WTC11 (cell line): Measurements from ENCODE around the gene CACNA1A. TPM values are rescaled to one million over a fixed set of nuclear protein-coding genes. Genes with fewer than 3 reads are reported as not detected.

Experiments
- ATAC-seq: fragments of 200-7000 bp; cut with Tn5 transposase; 2 replicates; pipeline ENCODE4 v1.10.0; 2021; ENCODE audit warnings: mild to moderate bottlenecking, moderate library complexity
- CTCF ChIA-PET: fragments of 300-600 bp; sonication (Branson Sonifier 250); formaldehyde crosslinking; loops from one replicate; lab custom pipeline; 2021; ENCODE audit warnings: antibody characterized with exemption; lab: Charles Lee
- POLR2A ChIA-PET: fragments of 350-600 bp; sonication (Branson Sonifier 250); formaldehyde crosslinking; loops from one replicate; lab custom pipeline; 2021; ENCODE audit warnings: antibody characterized with exemption; lab: Charles Lee
- DNase-seq: peaks from one replicate; pipeline ENCODE4 v3.0.0; 2021; ENCODE audit warnings: low spot score
- H3K27ac Mint-ChIP-seq: 2 replicates; pipeline ENCODE4 v1.8.0; 2021; ENCODE audit warnings: mixed read lengths
- H3K27me3 Mint-ChIP-seq: 2 replicates; pipeline ENCODE4 v1.8.0; 2021; ENCODE audit warnings: low read depth, mild to moderate bottlenecking, moderate library complexity, mixed read lengths
- H3K36me3 Mint-ChIP-seq: 2 replicates; pipeline ENCODE4 v1.8.0; 2021; ENCODE audit warnings: mixed read lengths
- H3K4me1 Mint-ChIP-seq: 2 replicates; pipeline ENCODE4 v1.8.0; 2022; ENCODE audit warnings: mixed read lengths
- H3K4me3 Mint-ChIP-seq: 2 replicates; pipeline ENCODE4 v1.8.0; 2021; ENCODE audit warnings: mild to moderate bottlenecking, moderate library complexity, mixed read lengths
- H3K9me3 Mint-ChIP-seq: 2 replicates; pipeline ENCODE4 v1.8.0; 2021; ENCODE audit warnings: mixed read lengths
- CREM ChIP-seq: sonication (generic); formaldehyde crosslinking; IDR thresholded peaks from 2 replicates; pipeline ENCODE4 v1.8.1; 2022; ENCODE audit warnings: mild to moderate bottlenecking, missing genetic modification reagents, moderate library complexity
- ELF4 ChIP-seq: sonication (generic); formaldehyde crosslinking; IDR thresholded peaks from 2 replicates; pipeline ENCODE4 v1.8.1; 2022; ENCODE audit warnings: low read depth, mild to moderate bottlenecking, moderate library complexity, missing genetic modification reagents
- GRHL2 ChIP-seq: fragments of 250-450 bp; sonication (Bioruptor Pico); IDR thresholded peaks from 2 replicates; pipeline ENCODE4 v1.8.0; 2022; ENCODE audit warnings: mild to moderate bottlenecking, moderate library complexity; ENCODE audit not compliant: insufficient replicate concordance, severe bottlenecking
- MXD4 ChIP-seq: fragments of 250-450 bp; sonication (Bioruptor Pico); IDR thresholded peaks from 2 replicates; pipeline ENCODE4 v1.8.0; 2021; ENCODE audit warnings: mild to moderate bottlenecking, moderate library complexity, borderline replicate concordance
- MYBL2 ChIP-seq: sonication (generic); formaldehyde crosslinking; IDR thresholded peaks from 2 replicates; pipeline ENCODE4 v1.8.1; 2023; ENCODE audit warnings: mild to moderate bottlenecking, moderate library complexity, missing genetic modification reagents
- RELA ChIP-seq: sonication (generic); formaldehyde crosslinking; IDR thresholded peaks from 2 replicates; pipeline ENCODE4 v1.8.1; 2022; ENCODE audit warnings: missing genetic modification reagents, mild to moderate bottlenecking, borderline replicate concordance
- SMAD4 ChIP-seq: sonication (generic); formaldehyde crosslinking; IDR thresholded peaks from 2 replicates; pipeline ENCODE4 v1.8.0; 2022; ENCODE audit warnings: mild to moderate bottlenecking, missing genetic modification reagents
- TEAD4 ChIP-seq: sonication (generic); formaldehyde crosslinking; IDR thresholded peaks from 2 replicates; pipeline ENCODE4 v1.8.0; 2022; ENCODE audit warnings: mild to moderate bottlenecking, missing genetic modification reagents
- TP53 ChIP-seq: sonication (generic); formaldehyde crosslinking; IDR thresholded peaks from 2 replicates; pipeline ENCODE4 v1.8.1; 2023; ENCODE audit warnings: mild to moderate bottlenecking, missing genetic modification reagents
- ZNF416 ChIP-seq: fragments of 250-450 bp; sonication (Bioruptor Pico); IDR thresholded peaks from 2 replicates; pipeline ENCODE4 v1.9.0; 2021; ENCODE audit warnings: mild to moderate bottlenecking, inconsistent platforms
- total RNA-seq: library from RNA; stranded (reverse); gene quantifications from 3 replicates; pipeline ENCODE4 v1.2.3, GENCODE V29; 2021
- TF ChIP-seq, protein P1 (sequence below): sonication (generic); formaldehyde crosslinking; IDR thresholded peaks from 2 replicates; pipeline ENCODE4 v1.8.0; 2022; ENCODE audit warnings: mild to moderate bottlenecking, missing genetic modification reagents
- TF ChIP-seq, protein P2 (sequence below): sonication (generic); formaldehyde crosslinking; IDR thresholded peaks from 2 replicates; pipeline ENCODE4 v1.8.0; 2022; ENCODE audit warnings: mild to moderate bottlenecking, missing genetic modification reagents
- TF ChIP-seq, protein P3 (sequence below): sonication (generic); formaldehyde crosslinking; conservative IDR thresholded peaks from 2 replicates; pipeline ENCODE4 v1.8.1; 2023; ENCODE audit warnings: mild to moderate bottlenecking, low read depth, missing genetic modification reagents, moderate library complexity
- TF ChIP-seq, protein P4 (sequence below): sonication (generic); formaldehyde crosslinking; IDR thresholded peaks from 2 replicates; pipeline ENCODE4 v1.8.1; 2023; ENCODE audit warnings: mild to moderate bottlenecking, missing genetic modification reagents, borderline replicate concordance
- TF ChIP-seq, protein P5 (sequence below): sonication (generic); formaldehyde crosslinking; IDR thresholded peaks from 2 replicates; pipeline ENCODE4 v1.8.1; 2023; ENCODE audit warnings: mild to moderate bottlenecking, missing genetic modification reagents
- TF ChIP-seq, protein P6 (sequence below): sonication (generic); formaldehyde crosslinking; IDR thresholded peaks from 2 replicates; pipeline ENCODE4 v1.8.1; 2023; ENCODE audit warnings: mild to moderate bottlenecking, missing genetic modification reagents, moderate library complexity
- TF ChIP-seq, protein P7 (sequence below): fragments of 250-450 bp; sonication (Bioruptor Pico); IDR thresholded peaks from 2 replicates; pipeline ENCODE4 v1.9.0; 2021; ENCODE audit warnings: mild to moderate bottlenecking
- TF ChIP-seq, protein P8 (sequence below): sonication (generic); formaldehyde crosslinking; IDR thresholded peaks from 2 replicates; pipeline ENCODE4 v1.8.1; 2023; ENCODE audit warnings: mild to moderate bottlenecking, moderate library complexity, missing genetic modification reagents
- TF ChIP-seq, protein P9 (sequence below): sonication (generic); formaldehyde crosslinking; IDR thresholded peaks from 2 replicates; pipeline ENCODE4 v1.8.1; 2022; ENCODE audit warnings: low read depth, missing genetic modification reagents, borderline replicate concordance

The CACNA1A gene
- total RNA-seq, 1 experiment from 2014 or later, result 28.9 TPM

DNA sequence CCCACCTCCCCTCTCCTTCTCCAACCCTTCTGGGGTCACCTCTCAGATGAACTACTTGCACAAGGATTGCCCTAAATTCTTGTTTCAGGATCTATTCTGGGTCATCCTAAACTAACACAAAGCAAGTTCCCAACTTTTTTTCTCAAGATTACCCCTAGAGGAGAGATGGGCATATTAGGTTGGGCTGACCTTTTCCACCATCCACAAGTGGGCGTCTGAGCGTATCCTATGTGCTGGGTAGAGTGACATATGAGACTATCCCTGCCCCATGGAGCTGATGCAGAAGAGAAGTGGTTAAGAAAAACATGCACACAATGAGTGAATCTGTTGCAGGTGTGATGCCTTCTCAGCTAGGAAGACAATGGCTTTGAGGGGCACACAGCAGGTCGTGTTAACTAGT, 132.7 kb downstream of the CACNA1A start (continued):
- no peak for TF ChIP-seq ZNF416 (CRISPR knock-in tag)
- TF ChIP-seq, all 79 proteins: peak for 0

DNA sequence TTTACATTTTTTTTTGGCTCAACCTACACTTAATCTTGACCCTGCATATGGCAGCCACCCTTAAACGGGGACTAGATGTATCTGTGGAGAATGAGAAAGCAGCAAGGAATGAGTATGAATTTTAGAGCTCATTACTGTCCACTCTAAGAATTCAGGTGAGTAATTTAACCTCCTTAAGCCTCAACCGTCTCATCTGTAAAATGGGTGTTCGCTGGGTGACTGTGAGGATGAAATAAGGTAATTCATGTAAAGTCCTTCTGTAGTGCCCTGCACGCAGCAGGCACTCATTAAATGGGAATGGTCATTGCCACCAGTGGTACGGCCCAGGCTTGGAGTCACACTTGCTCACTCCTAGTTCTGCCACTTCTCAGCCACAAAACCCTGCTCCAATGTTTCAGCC, 135.3 kb downstream of the CACNA1A start:
- no peak overlapping the region for H3K4me3 Mint-ChIP-seq
- no peak for ATAC-seq
- no peak for DNase-seq
- no peak overlapping the region; the same call in 1 of the 2 replicates for H3K27ac Mint-ChIP-seq
- CTCF ChIA-PET, result interaction anchor here (0.6 kb wide), 1 partner anchor 167 kb away, joined by 4 read pairs; no protein-coding TSS in a partner anchor
- peaks cover 6% of the 10 kb centered on the region; the same call in 1 of the 2 replicates for H3K36me3 Mint-ChIP-seq
- H3K4me1 Mint-ChIP-seq, result no peaks in the 10 kb centered on the region
- no peaks in the 10 kb centered on the region for H3K27me3 Mint-ChIP-seq
- H3K9me3 Mint-ChIP-seq, result peaks cover 16% of the 10 kb centered on the region
- POLR2A ChIA-PET, result no interaction called here
- TF ChIP-seq MXD4 (CRISPR knock-in tag) (no peak), CREM (CRISPR knock-in tag) (no peak), ELF4 (CRISPR knock-in tag) (no peak), SMAD4 (CRISPR knock-in tag) (no peak), TEAD4 (CRISPR knock-in tag) (no peak), RELA (CRISPR knock-in tag) (no peak), ZNF416 (CRISPR knock-in tag) (no peak), MYBL2 (no peak), TP53 (no peak), GRHL2 (CRISPR knock-in tag) (no peak)
- TF ChIP-seq, protein P1, sequence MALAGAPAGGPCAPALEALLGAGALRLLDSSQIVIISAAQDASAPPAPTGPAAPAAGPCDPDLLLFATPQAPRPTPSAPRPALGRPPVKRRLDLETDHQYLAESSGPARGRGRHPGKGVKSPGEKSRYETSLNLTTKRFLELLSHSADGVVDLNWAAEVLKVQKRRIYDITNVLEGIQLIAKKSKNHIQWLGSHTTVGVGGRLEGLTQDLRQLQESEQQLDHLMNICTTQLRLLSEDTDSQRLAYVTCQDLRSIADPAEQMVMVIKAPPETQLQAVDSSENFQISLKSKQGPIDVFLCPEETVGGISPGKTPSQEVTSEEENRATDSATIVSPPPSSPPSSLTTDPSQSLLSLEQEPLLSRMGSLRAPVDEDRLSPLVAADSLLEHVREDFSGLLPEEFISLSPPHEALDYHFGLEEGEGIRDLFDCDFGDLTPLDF, result no peak
- TF ChIP-seq, protein P2, sequence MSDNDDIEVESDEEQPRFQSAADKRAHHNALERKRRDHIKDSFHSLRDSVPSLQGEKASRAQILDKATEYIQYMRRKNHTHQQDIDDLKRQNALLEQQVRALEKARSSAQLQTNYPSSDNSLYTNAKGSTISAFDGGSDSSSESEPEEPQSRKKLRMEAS (CRISPR knock-in tag), result no peak
- TF ChIP-seq, protein P3, sequence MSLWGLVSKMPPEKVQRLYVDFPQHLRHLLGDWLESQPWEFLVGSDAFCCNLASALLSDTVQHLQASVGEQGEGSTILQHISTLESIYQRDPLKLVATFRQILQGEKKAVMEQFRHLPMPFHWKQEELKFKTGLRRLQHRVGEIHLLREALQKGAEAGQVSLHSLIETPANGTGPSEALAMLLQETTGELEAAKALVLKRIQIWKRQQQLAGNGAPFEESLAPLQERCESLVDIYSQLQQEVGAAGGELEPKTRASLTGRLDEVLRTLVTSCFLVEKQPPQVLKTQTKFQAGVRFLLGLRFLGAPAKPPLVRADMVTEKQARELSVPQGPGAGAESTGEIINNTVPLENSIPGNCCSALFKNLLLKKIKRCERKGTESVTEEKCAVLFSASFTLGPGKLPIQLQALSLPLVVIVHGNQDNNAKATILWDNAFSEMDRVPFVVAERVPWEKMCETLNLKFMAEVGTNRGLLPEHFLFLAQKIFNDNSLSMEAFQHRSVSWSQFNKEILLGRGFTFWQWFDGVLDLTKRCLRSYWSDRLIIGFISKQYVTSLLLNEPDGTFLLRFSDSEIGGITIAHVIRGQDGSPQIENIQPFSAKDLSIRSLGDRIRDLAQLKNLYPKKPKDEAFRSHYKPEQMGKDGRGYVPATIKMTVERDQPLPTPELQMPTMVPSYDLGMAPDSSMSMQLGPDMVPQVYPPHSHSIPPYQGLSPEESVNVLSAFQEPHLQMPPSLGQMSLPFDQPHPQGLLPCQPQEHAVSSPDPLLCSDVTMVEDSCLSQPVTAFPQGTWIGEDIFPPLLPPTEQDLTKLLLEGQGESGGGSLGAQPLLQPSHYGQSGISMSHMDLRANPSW (CRISPR knock-in tag), result no peak
- TF ChIP-seq, protein P4, sequence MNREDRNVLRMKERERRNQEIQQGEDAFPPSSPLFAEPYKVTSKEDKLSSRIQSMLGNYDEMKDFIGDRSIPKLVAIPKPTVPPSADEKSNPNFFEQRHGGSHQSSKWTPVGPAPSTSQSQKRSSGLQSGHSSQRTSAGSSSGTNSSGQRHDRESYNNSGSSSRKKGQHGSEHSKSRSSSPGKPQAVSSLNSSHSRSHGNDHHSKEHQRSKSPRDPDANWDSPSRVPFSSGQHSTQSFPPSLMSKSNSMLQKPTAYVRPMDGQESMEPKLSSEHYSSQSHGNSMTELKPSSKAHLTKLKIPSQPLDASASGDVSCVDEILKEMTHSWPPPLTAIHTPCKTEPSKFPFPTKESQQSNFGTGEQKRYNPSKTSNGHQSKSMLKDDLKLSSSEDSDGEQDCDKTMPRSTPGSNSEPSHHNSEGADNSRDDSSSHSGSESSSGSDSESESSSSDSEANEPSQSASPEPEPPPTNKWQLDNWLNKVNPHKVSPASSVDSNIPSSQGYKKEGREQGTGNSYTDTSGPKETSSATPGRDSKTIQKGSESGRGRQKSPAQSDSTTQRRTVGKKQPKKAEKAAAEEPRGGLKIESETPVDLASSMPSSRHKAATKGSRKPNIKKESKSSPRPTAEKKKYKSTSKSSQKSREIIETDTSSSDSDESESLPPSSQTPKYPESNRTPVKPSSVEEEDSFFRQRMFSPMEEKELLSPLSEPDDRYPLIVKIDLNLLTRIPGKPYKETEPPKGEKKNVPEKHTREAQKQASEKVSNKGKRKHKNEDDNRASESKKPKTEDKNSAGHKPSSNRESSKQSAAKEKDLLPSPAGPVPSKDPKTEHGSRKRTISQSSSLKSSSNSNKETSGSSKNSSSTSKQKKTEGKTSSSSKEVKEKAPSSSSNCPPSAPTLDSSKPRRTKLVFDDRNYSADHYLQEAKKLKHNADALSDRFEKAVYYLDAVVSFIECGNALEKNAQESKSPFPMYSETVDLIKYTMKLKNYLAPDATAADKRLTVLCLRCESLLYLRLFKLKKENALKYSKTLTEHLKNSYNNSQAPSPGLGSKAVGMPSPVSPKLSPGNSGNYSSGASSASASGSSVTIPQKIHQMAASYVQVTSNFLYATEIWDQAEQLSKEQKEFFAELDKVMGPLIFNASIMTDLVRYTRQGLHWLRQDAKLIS (CRISPR knock-in tag), result no peak
- TF ChIP-seq, protein P5, sequence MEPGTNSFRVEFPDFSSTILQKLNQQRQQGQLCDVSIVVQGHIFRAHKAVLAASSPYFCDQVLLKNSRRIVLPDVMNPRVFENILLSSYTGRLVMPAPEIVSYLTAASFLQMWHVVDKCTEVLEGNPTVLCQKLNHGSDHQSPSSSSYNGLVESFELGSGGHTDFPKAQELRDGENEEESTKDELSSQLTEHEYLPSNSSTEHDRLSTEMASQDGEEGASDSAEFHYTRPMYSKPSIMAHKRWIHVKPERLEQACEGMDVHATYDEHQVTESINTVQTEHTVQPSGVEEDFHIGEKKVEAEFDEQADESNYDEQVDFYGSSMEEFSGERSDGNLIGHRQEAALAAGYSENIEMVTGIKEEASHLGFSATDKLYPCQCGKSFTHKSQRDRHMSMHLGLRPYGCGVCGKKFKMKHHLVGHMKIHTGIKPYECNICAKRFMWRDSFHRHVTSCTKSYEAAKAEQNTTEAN (CRISPR knock-in tag), result no peak
- TF ChIP-seq, protein P6, sequence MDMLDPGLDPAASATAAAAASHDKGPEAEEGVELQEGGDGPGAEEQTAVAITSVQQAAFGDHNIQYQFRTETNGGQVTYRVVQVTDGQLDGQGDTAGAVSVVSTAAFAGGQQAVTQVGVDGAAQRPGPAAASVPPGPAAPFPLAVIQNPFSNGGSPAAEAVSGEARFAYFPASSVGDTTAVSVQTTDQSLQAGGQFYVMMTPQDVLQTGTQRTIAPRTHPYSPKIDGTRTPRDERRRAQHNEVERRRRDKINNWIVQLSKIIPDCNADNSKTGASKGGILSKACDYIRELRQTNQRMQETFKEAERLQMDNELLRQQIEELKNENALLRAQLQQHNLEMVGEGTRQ (CRISPR knock-in tag), result no peak
- TF ChIP-seq, protein P7, sequence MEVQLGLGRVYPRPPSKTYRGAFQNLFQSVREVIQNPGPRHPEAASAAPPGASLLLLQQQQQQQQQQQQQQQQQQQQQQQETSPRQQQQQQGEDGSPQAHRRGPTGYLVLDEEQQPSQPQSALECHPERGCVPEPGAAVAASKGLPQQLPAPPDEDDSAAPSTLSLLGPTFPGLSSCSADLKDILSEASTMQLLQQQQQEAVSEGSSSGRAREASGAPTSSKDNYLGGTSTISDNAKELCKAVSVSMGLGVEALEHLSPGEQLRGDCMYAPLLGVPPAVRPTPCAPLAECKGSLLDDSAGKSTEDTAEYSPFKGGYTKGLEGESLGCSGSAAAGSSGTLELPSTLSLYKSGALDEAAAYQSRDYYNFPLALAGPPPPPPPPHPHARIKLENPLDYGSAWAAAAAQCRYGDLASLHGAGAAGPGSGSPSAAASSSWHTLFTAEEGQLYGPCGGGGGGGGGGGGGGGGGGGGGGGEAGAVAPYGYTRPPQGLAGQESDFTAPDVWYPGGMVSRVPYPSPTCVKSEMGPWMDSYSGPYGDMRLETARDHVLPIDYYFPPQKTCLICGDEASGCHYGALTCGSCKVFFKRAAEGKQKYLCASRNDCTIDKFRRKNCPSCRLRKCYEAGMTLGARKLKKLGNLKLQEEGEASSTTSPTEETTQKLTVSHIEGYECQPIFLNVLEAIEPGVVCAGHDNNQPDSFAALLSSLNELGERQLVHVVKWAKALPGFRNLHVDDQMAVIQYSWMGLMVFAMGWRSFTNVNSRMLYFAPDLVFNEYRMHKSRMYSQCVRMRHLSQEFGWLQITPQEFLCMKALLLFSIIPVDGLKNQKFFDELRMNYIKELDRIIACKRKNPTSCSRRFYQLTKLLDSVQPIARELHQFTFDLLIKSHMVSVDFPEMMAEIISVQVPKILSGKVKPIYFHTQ, result no peak
- TF ChIP-seq, protein P8, sequence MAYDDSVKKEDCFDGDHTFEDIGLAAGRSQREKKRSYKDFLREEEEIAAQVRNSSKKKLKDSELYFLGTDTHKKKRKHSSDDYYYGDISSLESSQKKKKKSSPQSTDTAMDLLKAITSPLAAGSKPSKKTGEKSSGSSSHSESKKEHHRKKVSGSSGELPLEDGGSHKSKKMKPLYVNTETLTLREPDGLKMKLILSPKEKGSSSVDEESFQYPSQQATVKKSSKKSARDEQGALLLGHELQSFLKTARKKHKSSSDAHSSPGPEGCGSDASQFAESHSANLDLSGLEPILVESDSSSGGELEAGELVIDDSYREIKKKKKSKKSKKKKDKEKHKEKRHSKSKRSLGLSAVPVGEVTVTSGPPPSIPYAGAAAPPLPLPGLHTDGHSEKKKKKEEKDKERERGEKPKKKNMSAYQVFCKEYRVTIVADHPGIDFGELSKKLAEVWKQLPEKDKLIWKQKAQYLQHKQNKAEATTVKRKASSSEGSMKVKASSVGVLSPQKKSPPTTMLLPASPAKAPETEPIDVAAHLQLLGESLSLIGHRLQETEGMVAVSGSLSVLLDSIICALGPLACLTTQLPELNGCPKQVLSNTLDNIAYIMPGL, result no peak
- TF ChIP-seq, protein P9, sequence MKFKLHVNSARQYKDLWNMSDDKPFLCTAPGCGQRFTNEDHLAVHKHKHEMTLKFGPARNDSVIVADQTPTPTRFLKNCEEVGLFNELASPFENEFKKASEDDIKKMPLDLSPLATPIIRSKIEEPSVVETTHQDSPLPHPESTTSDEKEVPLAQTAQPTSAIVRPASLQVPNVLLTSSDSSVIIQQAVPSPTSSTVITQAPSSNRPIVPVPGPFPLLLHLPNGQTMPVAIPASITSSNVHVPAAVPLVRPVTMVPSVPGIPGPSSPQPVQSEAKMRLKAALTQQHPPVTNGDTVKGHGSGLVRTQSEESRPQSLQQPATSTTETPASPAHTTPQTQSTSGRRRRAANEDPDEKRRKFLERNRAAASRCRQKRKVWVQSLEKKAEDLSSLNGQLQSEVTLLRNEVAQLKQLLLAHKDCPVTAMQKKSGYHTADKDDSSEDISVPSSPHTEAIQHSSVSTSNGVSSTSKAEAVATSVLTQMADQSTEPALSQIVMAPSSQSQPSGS, result no peak
